DOHH2 (cell line): Measurements from ENCODE around the gene EFS.

Source experiments
- CTCF ChIP-seq: fragments of 200-600 bp; sonication (generic); IDR thresholded peaks from one replicate; pipeline ENCODE4 v1.5.1; 2014; ENCODE audit warnings: antibody characterized with exemption, mild to moderate bottlenecking, low read depth, low read length; ENCODE audit not compliant: poor library complexity, severe bottlenecking
- EZH2phosphoT487 ChIP-seq: fragments of 200-600 bp; sonication (generic); IDR thresholded peaks from 2 replicates; pipeline ENCODE4 v1.6.1; 2017; ENCODE audit warnings: borderline replicate concordance, mild to moderate bottlenecking, antibody characterized with exemption, low read length, moderate library complexity, mixed read lengths

GRCh38 chr14:23326491-23327332 lies 38.3 kb downstream of the EFS start:
- TF ChIP-seq CTCF (no peak), EZH2phosphoT487 (no peak)
